Activated effector memory CD4-positive, alpha-beta T cell treated with anti-CD3 and anti-CD28 coated beads, Interleukin-2, amount 50 U/mL, for 16 hours (primary cell): ENCODE results near the gene WASF2.
A peak's percentile ranks its signal among the peaks of the same experiment; 100 is the strongest.
"Not testable (repeated sequence)": the region's sequence is repeated elsewhere in the genome, so short reads cannot be mapped to it uniquely, and the experiment has no call there.

ENCODE experiments used
- DNase-seq: peaks from one replicate; pipeline ENCODE4 v3.0.0-alpha.2; 2020

The WASF2 gene, protein sequence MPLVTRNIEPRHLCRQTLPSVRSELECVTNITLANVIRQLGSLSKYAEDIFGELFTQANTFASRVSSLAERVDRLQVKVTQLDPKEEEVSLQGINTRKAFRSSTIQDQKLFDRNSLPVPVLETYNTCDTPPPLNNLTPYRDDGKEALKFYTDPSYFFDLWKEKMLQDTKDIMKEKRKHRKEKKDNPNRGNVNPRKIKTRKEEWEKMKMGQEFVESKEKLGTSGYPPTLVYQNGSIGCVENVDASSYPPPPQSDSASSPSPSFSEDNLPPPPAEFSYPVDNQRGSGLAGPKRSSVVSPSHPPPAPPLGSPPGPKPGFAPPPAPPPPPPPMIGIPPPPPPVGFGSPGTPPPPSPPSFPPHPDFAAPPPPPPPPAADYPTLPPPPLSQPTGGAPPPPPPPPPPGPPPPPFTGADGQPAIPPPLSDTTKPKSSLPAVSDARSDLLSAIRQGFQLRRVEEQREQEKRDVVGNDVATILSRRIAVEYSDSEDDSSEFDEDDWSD

DNA sequence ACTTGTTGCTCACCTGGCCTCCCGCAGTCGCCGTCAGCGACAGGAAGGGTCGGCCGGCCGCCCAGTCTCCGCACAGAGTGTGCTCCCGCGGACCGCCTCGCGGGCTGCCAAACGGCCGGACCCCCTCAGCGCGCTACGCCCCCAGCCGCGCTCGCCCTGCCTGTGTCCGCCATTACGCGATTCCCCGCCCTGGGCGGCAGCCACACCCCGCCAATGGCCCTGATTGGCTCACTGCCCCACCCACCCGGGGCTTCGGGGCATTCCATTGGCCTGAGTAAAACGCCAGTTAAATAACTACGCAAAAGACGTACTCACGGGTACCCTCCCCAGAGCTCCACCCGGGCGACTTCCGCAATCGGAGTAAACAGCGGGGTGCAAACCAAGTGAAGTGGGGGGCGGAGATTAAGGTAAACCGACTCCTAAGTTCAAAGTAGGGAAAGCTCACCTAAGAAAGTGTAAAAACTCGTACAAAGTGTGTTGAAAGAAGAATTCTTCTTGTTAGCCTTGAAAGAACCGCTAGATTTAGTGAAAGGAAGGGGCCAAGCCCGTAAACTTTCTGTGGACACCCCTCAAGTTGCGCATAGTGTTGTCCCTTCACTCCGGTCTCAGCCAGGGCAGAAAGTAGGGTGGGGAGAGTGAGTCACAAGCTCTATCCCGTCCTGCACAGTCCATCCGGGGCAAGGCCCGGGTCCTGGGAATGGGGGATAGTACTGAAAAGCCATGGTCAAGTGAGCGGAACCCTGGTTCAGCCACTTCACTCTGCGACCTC, at the start of gene WASF2:
TSS of gene WASF2 (minus strand) at position 195 of the 769 bp plus-strand sequence. CDS start 61,277 bp downstream, outside the sequence.
- DNase-seq: peak; percentile 99

DNA sequence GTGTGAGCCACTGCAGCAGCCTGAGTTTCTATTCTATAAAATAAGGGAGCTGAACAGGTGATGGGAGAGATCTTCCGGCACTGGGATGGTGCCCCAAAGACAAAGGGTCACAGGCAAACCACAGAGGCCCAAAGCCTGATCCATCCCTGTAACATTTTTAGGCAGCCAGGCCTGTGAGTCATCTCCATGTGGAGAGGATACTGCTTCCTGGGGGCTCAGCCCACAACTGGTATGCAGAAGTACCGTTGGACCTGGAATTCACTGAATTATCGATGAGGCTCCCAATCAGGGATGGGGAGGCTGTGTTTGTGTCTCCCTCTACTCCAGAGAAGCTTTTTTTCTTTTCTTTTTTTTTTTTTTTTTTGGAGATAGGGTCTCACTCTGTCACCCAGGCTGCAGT, 48.8 kb upstream of the WASF2 start:
- DNase-seq: no peak

DNA sequence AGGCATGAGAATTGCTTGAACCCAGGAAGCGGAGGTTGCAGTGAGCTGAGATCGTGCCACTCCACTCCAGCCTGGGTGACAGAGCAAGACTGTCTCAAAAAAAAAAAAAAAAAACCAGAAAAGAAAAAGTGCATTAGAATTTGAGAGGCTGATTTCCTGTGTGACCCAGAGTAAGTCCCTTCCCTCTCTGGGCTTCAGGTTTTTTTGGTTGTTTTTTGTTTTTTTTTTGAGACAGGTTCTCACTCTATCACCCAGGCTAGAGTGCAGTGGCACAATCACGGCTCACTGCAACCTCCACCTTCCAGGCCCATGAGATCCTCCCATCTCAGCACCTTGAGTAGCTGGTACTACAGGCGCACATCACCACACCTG, 48.3 kb upstream of the WASF2 start:
- DNase-seq: not testable (repeated sequence)

DNA sequence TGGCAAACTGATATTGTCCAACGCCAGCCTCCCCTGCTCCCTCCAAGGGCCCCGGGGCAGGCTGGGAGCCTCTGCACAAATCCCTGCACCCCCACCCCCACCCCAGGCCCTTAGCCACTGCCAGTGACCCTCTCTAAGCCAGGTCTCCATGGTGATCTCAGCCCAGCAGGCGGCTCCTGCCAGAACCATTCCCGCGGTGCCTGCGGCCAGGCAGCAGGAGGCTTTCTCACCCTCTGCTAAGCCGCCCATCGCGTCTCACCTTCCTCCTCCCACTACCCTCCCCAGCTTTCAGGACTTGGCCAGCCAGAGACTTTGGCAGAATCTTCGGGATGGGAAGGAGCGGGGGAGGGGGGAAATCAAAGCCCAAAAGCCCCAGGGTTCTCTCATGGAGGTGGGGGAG, 46.8 kb upstream of the WASF2 start:
- no peak for DNase-seq

DNA sequence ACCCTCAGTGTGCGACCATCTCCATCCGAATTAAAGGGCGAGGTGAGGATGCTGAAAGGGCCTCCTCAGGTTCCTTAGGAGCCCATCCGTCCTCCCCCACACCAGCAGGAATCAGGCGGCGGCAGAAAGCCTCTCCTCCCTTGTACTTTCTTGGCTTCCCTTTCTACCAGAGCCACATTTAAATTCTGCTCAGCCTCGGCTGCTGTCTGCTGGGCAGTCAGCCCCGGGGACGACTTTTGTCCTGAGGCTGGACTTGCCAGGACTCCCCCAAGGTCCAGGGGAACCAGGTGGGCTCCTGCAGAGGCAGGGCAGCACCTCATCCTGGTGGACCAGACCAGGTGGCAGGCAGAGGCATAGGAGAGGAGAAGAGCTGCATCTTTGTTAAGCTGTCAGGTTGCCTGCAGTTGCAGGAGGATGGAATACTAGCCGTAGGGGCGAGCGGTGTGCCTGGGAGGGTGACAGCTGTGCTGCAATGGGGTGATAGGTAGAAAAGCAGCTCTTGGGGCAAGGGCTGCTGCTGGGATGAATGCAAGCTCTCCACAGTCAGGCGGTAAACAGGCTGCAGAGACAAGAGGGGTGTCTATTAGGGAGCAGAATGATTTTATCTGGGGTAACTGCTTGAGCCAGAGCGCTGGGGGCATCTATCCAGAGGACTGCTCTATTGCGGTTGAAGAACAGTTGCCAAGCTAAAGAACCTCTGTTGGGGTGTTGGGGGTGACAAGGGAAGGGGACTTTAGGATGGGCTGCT, 46.2 kb upstream of the WASF2 start:
- no peak for DNase-seq

DNA sequence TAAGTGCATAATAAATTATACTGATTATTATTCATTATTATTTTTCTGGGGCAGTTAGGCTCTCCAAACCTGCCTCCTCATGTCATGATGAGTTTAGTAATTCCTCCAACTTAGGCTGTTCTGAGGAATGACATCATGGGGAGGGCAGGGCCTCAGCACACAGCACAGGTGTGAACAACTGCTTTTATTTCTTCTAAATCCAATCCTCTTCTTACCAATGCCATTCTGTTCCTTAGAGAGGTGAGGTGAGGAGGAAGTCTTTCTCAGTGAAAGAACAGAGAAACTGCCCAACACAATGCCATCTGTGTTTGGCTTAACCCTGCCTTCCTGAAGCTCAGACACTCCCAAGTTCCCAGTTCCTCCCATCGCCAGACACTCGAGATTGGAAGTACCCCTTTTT, 45.4 kb upstream of the WASF2 start:
- no peak for DNase-seq

DNA sequence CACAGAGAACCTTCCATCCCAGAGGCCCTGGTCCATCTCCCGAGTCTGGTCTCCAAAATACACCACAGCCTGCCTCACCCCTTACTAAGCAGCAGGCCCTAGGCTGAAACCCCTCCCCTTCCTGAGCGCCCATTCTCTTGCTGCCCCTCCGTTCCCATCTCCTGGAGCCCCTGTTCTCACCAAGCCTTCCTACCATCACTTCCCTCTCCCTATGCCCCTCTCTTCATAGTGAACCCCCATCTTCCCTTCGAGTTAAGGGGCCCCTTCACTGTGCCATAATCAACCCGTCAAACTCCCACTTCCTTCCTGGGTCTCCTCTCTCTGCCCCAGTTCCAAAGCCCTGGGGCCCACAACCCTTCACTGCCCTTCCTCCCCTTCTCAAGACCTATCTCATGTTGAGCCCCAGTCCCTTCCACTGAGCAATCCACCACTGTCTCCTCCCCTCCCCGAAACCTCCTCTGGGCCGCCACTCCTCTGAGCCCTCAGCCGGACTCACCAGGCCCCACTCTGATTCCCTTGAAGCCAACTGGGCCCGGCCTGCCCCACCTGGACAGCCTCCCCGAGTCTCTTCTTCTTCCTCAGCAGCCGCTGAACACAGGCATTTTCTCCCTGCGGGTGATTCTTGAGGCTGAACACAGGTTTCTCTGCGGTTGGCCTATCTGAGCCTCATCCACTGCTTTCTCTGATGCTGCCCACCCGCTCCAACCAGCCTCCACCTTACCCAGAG, 42.2 kb upstream of the WASF2 start:
- no peak for DNase-seq

DNA sequence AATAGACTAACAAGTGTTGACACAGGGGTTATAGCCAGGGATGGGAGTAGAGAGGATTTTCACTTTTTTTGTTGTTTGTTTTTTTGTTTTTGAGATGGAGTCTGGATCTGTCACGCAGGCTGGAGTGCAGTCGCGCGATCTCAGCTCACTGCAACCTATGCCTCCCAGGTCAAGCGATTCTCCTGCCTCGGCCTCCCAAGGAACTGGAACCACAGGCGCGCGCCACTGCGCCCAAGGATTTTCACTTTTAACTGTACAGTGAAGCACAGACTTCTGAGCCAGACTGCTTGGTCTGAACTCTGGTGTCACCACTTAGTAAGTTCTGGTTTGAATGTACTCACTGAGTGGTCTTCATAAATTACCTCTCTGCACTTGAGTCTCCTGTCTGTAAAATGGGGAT, 40.2 kb upstream of the WASF2 start:
- DNase-seq: no peak

DNA sequence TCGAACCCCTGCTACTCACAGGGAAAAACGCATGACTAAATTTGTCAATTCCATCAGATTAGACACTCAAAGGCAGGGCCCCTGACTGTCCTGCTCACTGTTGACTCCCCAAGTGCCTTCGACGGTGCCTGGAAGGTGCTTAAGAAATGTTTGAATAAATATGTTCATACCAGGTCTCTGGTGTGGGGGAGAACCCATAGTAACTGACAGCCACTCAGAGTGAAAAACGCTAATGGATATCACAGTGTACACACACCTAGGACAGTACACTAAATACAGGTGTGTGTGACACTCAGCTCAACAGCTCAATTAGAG, 39.7 kb upstream of the WASF2 start:
- no peak for DNase-seq

DNA sequence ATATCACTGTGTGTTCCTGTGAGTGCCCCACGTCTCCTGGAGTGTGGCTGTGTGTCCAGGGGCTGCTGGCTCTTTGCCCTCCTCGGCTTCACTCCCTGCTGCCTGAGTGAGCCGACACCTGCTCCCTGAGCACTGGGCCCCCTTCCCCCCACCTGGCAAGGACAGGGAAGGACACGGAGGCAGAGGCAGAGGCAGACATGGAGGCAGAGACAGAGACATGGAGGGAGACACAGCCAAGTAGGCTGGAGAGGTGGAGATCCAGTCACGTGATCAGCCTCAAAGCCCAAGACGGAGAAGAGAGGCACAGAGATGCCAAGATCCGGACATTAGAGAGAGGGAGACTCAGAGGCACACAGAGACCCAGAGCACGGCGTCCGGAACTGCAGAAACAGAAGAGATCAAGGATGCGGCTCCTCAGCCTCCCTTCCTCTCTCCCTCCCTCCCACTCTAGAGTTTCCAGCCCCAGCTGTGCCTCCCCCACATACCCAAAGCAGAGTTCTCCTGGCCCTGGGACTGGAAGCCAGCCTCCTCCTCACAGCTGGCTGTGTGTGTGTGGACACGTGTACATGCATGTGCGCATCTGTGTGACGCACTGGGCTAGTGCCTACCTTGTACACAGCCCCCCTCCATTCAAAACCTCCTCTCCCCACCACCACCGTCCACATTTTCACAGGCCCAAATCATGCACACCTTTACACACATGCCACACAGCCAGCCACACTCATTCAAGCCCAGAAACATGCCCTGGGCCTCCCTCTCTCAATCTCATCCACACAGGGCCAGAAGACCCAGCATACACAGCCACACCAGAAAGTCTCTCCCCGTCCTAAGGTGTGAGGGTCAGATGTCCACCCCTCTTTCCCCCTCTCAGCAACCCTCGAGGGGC, 39.1 kb upstream of the WASF2 start:
- no peak for DNase-seq

DNA sequence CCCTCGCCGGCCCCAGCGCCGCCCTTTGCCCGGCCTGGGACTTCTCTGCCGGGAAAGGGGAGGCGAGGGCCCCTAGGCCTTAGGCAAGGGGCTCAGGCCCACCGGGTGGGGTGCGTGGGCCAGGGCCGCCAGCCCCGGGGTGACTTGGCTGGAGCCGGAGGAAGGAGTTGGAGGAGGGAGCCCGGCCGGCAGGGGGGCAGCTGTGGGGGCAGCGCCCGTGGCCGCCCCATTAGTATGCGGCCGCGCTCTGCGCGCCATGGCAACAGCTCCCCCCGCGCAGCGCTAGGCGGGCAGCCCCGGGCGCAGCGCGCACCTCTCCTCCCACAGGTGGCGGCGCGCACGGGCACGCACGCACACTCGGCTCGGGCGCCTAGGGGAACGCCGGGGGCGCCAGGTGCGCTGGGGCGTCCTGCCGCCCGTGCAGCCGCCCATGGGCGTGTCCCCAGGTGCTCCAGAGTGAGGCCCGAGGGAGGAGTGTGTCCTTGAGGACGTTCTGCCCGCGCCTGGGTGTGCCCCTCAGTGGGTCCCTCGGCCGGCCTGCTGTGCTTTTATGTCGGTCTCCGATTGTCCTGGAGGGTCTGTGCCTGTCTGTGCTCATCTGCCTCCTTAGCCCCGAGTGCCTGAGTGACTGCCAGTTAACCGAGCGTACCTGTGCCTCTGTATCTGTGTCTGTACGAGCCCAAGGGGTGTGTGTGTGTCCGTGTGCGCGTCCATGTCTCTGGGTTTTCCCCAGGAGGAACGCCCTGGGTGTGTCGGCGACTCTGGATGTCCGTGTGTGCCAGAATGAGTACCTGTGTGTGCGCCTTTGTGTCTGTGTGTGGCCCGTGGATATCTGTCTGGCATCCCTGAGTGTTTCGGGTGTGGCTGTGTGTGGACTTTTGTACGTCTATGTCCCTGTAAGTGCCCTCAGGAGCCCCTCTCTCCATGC, 38.2 kb upstream of the WASF2 start:
- DNase-seq: peak; percentile 79

DNA sequence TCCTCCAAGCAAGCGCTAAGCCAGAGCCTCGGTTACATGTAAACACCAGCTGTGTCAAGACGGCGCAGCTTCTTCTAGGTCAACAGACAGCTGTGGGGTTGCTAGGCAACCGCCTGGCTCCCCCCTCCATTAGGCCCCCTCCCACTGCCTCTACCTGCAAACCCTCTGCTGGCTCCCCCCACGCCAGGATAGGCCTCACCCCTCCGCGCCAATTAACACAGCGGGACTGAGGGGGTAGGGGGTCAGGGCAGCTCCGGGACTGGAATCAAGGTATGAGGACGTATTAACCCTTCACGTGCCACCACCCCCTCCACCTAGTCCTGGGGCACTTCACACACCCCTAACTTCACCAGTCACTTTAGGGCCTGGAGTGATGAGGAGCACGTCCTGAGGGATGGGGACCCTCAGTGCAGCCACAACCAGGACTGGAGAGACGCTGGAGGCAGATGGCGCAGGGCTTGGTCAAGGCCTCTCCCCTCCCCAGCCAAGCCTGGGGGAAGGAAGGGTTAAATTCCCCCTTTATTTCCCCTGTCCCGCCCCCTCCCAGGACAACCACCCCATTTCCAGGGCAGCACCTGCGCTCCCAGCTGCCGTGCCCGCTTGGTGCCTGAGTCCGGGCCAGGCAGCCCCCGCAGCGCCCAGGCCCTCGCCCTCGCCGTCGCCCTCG, 37.4 kb upstream of the WASF2 start:
- DNase-seq: peak; percentile 69

DNA sequence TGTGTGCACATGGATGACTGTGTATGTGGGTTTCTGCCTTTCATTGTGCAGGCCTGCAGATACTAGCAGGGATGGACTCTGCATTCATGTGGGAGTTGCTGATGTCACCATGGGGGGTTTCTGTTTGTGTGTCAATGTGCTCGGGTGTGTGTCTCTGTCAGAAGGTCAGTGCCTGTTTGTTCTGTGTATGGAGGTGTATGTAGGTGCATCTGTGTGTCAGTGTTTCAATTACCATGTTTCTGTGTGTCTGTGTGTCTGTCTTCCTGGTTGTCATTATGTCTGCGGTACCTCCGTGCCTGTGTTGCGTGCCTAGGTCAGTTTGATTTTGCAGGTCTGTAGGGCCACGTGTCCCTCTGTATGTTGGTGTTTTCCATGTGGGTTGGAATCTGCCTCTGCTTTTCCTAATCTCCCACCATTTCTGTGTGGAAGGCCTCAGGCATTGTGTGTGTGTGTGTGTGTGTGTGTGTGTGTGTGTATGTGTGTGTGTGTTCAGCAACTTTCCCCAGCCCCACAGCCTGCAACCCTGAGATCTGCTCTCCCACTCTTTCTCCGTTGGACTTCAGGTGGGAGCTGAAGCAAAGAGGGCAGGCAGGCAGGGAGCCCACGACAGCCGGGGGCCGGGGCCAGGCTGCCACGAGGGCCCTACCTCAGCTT, 36.7 kb upstream of the WASF2 start:
- DNase-seq: no peak

DNA sequence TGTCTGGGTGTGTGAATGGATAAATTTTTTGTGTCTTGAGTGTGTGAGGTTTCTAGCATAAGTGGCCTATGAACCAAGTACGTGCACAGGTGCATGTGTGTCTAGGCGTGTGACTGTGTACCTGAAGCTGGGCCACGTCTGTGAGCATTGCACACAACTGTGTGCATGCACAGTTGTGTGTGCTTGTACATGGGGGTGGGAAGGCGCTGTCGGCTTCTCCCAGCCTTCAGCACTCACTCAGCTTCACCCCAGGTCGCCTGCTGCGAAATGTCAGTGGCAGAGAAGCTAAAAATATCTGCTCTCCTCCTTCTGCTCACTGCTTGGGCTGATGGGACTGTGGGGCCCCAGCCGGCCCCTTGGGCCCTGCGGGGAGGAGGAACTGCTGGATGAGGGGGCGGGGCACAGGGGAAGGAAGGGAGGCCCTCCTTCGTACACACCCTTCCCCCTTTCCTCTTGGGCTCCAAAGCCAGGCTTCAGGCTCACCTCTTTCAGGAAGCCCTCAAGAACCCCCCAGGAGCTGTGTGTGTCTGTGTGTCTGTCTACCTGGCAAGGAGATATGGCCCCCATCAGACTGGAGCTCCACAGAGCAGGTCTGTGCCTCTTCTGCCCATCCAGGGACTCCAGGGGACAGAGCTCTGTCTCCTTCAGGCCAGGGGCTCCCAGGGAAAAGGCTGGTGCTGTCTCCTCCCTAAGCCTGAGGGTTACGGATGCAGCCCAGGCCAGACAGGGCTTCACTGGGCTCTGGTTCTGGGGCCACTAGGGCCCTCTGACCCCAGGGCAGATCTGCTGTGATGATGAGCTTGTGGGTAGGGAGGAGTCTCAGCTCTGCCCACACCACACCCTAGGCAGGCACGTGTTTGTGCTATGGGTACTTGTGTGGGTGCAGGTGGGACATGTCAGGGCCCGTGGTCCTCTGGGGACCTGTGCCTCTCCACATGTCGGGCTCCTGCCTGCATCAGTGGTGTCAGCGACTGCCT, 35.6 kb upstream of the WASF2 start:
- peak; percentile 80 for DNase-seq

DNA sequence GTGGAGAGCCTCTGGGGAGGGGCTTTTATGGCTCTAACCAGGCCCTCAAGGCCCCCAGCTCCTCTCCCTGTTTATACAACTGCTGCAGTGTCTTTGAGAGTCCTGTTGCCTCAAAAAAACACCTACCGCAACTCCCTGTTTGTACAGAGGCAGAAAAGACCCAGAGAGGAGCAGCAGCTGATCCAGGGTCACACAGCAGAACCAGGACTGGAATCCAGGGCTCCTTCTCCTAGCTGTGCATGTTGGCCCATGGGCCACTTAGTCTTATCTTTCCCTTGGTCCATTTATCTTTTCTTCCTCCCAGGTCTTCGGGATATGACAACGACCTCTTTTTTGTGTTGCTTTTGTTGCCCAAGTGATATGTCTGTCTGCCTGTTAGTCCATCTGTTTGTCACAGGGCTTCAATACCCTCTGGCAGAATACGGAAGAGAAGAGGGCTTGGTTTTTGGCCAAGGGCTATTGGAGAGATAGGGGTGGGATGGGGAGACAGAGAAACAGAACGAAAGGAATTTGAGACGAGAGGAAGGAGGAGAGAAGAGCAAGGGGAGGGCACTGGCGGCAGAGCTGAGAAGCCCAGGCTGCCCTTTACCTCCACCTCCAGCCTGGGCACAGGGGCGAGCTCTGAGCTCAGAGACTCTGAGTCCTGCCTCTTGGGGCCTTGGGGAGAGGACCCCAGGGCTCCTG, 33.5 kb upstream of the WASF2 start:
- DNase-seq: no peak

DNA sequence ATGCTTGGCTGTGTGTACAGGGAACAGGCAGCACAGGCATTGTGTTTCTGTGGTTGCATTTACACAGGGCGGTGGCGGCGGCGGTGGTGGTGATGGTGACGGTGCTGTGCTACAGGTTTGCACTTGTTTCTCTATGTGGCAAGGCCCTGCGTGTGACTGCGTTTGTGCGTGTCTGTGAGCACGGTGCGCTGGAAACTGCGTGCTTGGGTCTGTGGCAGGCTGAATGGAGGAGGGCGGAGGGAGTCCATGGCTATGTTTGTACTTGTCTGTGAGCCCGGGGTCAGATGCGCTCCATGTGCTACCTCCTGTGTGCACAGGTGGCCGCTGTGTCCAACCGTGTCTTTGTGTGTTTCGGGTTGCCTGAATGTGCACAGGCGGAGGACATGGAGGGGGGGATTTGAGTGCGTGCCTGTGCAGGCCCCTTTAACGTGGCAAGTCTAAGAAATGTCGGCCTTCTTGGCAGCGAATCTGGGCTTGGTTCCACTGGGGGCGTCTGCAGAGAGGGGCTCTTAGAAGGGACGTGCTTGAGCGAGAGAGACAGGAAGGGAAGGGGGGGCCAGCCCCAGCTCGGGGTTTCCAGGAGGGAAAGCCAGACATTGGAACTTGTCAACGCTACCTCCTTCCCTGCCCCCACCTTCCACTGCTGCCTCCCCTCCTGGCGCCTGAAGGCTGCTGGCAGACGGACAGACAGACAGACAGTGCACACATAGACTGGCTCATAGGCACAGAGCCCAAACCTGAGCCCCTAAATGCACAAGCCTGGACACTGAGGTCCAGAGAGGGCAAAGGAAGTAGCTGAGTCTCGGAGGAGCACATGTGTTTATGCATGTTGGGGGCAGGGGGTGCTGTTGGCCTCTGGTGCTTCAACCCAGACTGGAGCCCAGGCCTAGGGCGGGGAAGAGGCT, 32.7 kb upstream of the WASF2 start:
- DNase-seq: peak; percentile 86
